Naive thymus-derived CD4-positive, alpha-beta T cell (primary cell): ENCODE data around the gene ANKRD1. TPM values are rescaled to one million over a fixed set of nuclear protein-coding genes. Genes with fewer than 3 reads are reported as not detected.
"Not testable (repeated sequence)": the region's sequence is repeated elsewhere in the genome, so short reads cannot be mapped to it uniquely, and the experiment has no call there.

ENCODE experiments used
- ATAC-seq: fragments of 150-1000 bp; cut with Tn5 transposase; 2 replicates; pipeline ENCODE4 v1.10.0; 2021; ENCODE audit warnings: mild to moderate bottlenecking, moderate library complexity
- CTCF ChIA-PET: fragments of 350-600 bp; sonication (Branson Sonifier 250); formaldehyde crosslinking; loops from one replicate; lab custom pipeline; 2021; ENCODE audit warnings: antibody characterized with exemption; lab: Charles Lee
- POLR2A ChIA-PET: fragments of 350-600 bp; sonication (Branson Sonifier 250); formaldehyde crosslinking; loops from one replicate; lab custom pipeline; 2021; ENCODE audit warnings: antibody characterized with exemption, inconsistent platforms; lab: Charles Lee
- DNase-seq, 9 donors: peaks; one replicate each; pipeline versions ENCODE4 v3.0.0 to v3.0.0-alpha.2; 2020 to 2022; ENCODE audit warnings: mixed read lengths in 1 of 9
- H3K27ac ChIP-seq: one replicate; pipeline ENCODE4 v1.7.0; 2013; ENCODE audit warnings: mild to moderate bottlenecking, low read depth, low read length, moderate library complexity
- H3K27me3 ChIP-seq, 2 donors: one replicate each; pipeline ENCODE4 v1.7.0; 2013; ENCODE audit warnings: low read length in 2 of 2, mild to moderate bottlenecking in 2 of 2, moderate library complexity in 2 of 2; ENCODE audit not compliant: control insufficient read depth in 2 of 2, insufficient read depth in 2 of 2
- H3K36me3 ChIP-seq, 3 experiments: 1 replicate in 2 of 3; 2 replicates in 1 of 3; pipeline ENCODE4 v1.7.0; 2013; ENCODE audit warnings: low read length in 3 of 3, mild to moderate bottlenecking in 3 of 3, moderate library complexity in 1 of 3; ENCODE audit not compliant: insufficient read depth in 3 of 3, control insufficient read depth in 2 of 3
- H3K4me1 ChIP-seq, 2 donors: one replicate each; pipeline ENCODE4 v1.7.0; 2013; ENCODE audit warnings: low read length in 2 of 2, mild to moderate bottlenecking in 2 of 2, moderate library complexity in 1 of 2; ENCODE audit not compliant: control insufficient read depth in 2 of 2, insufficient read depth in 2 of 2
- H3K4me3 ChIP-seq: 2 replicates; pipeline ENCODE4 v1.7.0; 2013; ENCODE audit warnings: mild to moderate bottlenecking, low read length
- H3K9me3 ChIP-seq, 3 experiments: 1 replicate in 2 of 3; 2 replicates in 1 of 3; pipeline ENCODE4 v1.7.0; 2013; ENCODE audit warnings: low read length in 3 of 3; ENCODE audit not compliant: control insufficient read depth in 2 of 3
- H3K27ac Mint-ChIP-seq, 9 donors: one replicate each; pipeline ENCODE4 v1.8.0; 2020 to 2022; ENCODE audit warnings: mixed read lengths in 9 of 9, mild to moderate bottlenecking in 8 of 9, moderate library complexity in 5 of 9, inconsistent platforms in 2 of 9
- H3K27me3 Mint-ChIP-seq, 5 donors: one replicate each; pipeline ENCODE4 v1.8.0; 2021 to 2022; ENCODE audit warnings: mixed read lengths in 5 of 5, mild to moderate bottlenecking in 1 of 5
- H3K36me3 Mint-ChIP-seq, 5 donors: one replicate each; pipeline ENCODE4 v1.8.0; 2020 to 2022; ENCODE audit warnings: mixed read lengths in 5 of 5, mild to moderate bottlenecking in 3 of 5, inconsistent platforms in 1 of 5
- H3K4me1 Mint-ChIP-seq, 7 donors: one replicate each; pipeline ENCODE4 v1.8.0; 2020 to 2022; ENCODE audit warnings: mixed read lengths in 7 of 7, mild to moderate bottlenecking in 3 of 7, inconsistent platforms in 1 of 7
- H3K4me3 Mint-ChIP-seq, 10 donors: one replicate each; pipeline ENCODE4 v1.8.0; 2020 to 2022; ENCODE audit warnings: mild to moderate bottlenecking in 10 of 10, mixed read lengths in 10 of 10, moderate library complexity in 6 of 10, inconsistent platforms in 2 of 10
- H3K9me3 Mint-ChIP-seq, 11 donors: one replicate each; pipeline ENCODE4 v1.8.0; 2020 to 2022; ENCODE audit warnings: mixed read lengths in 11 of 11, mild to moderate bottlenecking in 4 of 11, inconsistent platforms in 1 of 11, moderate library complexity in 1 of 11
- intact Hi-C, 2 donors: fragments of 100-400 bp; cut with micrococcal nuclease; formaldehyde crosslinking; loops; one replicate each; pipeline ENCODE4 v1.15.1; 2023
- polyA plus RNA-seq, 2 donors: library from polyadenylated mRNA; unstranded; fragments of 300-500 nt; fragmentation: Illumina TruSeq; gene quantifications; one replicate each; pipeline ENCODE4 v1.2.3, GENCODE V29; 2021
- total RNA-seq, 6 experiments: library from RNA in 5 of 6; stranded (reverse) in 5 of 6; gene quantifications; 1 replicate in 5 of 6; 2 replicates in 1 of 6; pipeline ENCODE4 v1.2.3 and lab custom pipeline; 2021 to 2026

ANKRD1 gene
- total and polyA plus RNA-seq, 7 experiments from 2014 or later = not detected

- peak overlapping the region in 4 of 10 donors; percentile 5 to 27 (median 16) for H3K4me3 Mint-ChIP-seq
- ATAC-seq = peak; percentile 54
- H3K27ac Mint-ChIP-seq = peak overlapping the region; percentile 29 to 77 (median 63)
Measured at GRCh38 chr10:90947030-90947960, 26.4 kb upstream of the ANKRD1 start.

DNA sequence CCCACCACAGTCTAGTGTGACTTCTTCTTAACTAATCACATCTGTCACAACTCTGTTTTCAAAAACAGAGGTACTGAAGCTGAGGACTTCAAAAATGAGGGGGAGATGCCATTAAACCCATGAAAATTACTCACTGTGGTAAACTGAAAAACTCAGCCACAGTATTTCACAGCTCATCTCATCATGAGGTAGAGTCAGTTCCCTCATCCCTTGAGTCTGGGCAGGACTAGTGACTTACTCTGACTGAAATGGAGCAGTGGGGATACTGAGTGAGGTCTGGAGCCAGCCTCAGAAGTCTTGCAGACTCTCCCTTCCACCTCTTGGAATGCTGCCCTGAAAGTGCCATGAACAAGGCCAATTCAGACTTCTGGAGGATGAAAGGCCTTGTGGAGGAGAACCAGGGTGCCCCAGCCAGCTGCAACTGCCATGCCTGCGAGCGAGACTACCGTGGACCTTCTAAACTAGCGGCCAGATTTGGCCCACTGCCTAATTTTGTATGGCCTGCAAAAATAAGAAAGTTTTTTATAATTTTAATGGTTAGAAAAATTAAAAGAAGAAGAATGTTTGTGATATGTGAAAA lies 24.7 kb upstream of the ANKRD1 start:
- Histone ChIP-seq H3K27ac (no peak overlapping the region), H3K27me3 (no peaks in the 10 kb centered on the region), H3K4me3 (no peak overlapping the region), H3K4me1 (peaks cover 0 to 15% of the 10 kb centered on the region in 2 donors), H3K9me3 (no peaks in the 10 kb centered on the region), H3K36me3 (no peaks in the 10 kb centered on the region)
- DNase-seq (no peak), ATAC-seq (no peak)
- CTCF ChIA-PET = no interaction called here
- Mint-ChIP-seq H3K9me3 (peaks cover 0 to 11% (median 0%) of the 10 kb centered on the region in 11 donors), H3K4me3 (no peak overlapping the region), H3K27me3 (no peaks in the 10 kb centered on the region), H3K4me1 (peaks cover 7 to 22% (median 11%) of the 10 kb centered on the region in 7 donors), H3K36me3 (peaks cover 0 to 17% (median 0%) of the 10 kb centered on the region in 5 donors), H3K27ac (no peak overlapping the region)
- POLR2A ChIA-PET = no interaction called here
- intact Hi-C loops = no loop called here

More at GRCh38 chr10:90947030-90947960, 26.4 kb upstream of the ANKRD1 start:
- CTCF ChIA-PET = interaction anchor here (0.9 kb wide), 1 partner anchor 59 kb away, joined by 3 read pairs; no protein-coding TSS in a partner anchor
- DNase-seq = peak in 4 of 9 donors; percentile 8 to 18 (median 14)
- Histone ChIP-seq H3K9me3 (no peaks in the 10 kb centered on the region), H3K4me3 (no peak overlapping the region), H3K27me3 (no peaks in the 10 kb centered on the region), H3K36me3 (no peaks in the 10 kb centered on the region), H3K27ac (no peak overlapping the region), H3K4me1 (peaks cover 0 to 15% of the 10 kb centered on the region in 2 donors)
- Mint-ChIP-seq H3K27me3 (peaks cover 0 to under 1% (median 0%) of the 10 kb centered on the region in 5 donors), H3K36me3 (peaks cover 0 to 20% (median 0%) of the 10 kb centered on the region in 5 donors), H3K9me3 (peaks cover 0 to 16% (median 0%) of the 10 kb centered on the region in 11 donors), H3K4me1 (peaks cover 7 to 22% (median 11%) of the 10 kb centered on the region in 7 donors)
- POLR2A ChIA-PET = no interaction called here
- intact Hi-C loops = no loop called here

DNA sequence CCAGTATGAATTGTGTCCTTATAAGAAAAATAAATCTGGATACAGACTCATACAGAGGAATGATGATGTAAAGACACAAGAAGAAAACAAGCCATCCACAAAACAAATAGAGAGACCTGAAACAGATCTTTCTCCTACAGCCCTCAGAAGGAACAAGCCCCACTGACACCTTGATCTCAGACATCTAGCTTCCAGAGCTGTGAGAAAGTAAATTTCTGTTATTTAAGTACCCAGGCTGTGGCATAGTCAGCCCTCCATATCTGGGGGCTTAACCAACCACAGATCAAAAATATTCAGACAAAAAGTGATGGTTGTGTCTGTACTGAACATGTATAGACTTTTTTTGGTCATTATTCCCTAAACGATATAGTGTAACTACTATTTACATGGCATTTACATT lies 23.9 kb upstream of the ANKRD1 start:
- no peak for ATAC-seq
- Histone ChIP-seq H3K9me3 (no peaks in the 10 kb centered on the region), H3K27ac (no peak overlapping the region), H3K36me3 (no peaks in the 10 kb centered on the region), H3K4me1 (peaks cover 0 to 15% of the 10 kb centered on the region in 2 donors), H3K4me3 (no peak overlapping the region), H3K27me3 (no peaks in the 10 kb centered on the region)
- no peak for DNase-seq
- H3K9me3 Mint-ChIP-seq = peaks cover 0 to 6% (median 0%) of the 10 kb centered on the region in 11 donors
- H3K36me3 Mint-ChIP-seq = peaks cover 0 to 14% (median 0%) of the 10 kb centered on the region in 5 donors
- POLR2A ChIA-PET = no interaction called here
- H3K4me1 Mint-ChIP-seq = peaks cover 7 to 22% (median 11%) of the 10 kb centered on the region in 7 donors
- no peak overlapping the region for H3K4me3 Mint-ChIP-seq
- no peaks in the 10 kb centered on the region for H3K27me3 Mint-ChIP-seq
- H3K27ac Mint-ChIP-seq = no peak overlapping the region
- CTCF ChIA-PET = no interaction called here
- intact Hi-C loops = no loop called here

- intact Hi-C loops, H3K4me3 Mint-ChIP-seq, ATAC-seq, H3K9me3 ChIP-seq, H3K9me3 Mint-ChIP-seq, CTCF ChIA-PET, DNase-seq, H3K27me3 ChIP-seq, H3K36me3 Mint-ChIP-seq, H3K27me3 Mint-ChIP-seq, H3K36me3 ChIP-seq, H3K4me3 ChIP-seq, H3K27ac ChIP-seq: not testable (repeated sequence)
- Mint-ChIP-seq H3K4me1 (peaks cover 7 to 19% (median 11%) of the 10 kb centered on the region in 7 donors), H3K27ac (peak overlapping the region in 1 of 9 donors; percentile 29)
- H3K4me1 ChIP-seq = peaks cover 0 to 15% of the 10 kb centered on the region in 2 donors
- POLR2A ChIA-PET = interaction anchor here (0.6 kb wide), 1 partner anchor 1533 kb away, joined by 4 read pairs; no protein-coding TSS in a partner anchor
Measured at GRCh38 chr10:90942980-90943379, 22.1 kb upstream of the ANKRD1 start.

DNA sequence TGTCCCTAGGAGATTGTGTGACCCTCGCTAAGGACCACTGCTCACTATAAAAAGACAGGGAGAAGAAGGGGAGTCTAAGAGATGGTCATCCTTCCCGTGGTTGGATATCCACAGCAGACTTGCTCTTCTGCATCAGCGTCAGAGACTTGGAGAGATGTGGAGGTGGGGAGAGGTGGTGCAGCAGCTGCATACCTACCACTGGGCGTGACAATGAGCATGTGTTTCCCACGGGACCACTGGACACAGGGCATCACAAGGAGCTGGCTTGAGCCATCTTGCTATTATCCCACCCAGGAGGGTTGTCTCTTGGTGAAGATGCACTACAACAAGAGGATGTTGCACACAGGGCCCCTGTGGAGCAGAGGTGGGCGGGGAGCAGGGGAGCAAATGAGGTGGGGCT lies 18.8 kb upstream of the ANKRD1 start:
- no peaks in the 10 kb centered on the region for H3K9me3 ChIP-seq
- no peaks in the 10 kb centered on the region for H3K27me3 ChIP-seq
- Mint-ChIP-seq H3K4me1 (peaks cover 0 to 11% (median 0%) of the 10 kb centered on the region in 7 donors), H3K27me3 (peaks cover 0 to 9% (median 0%) of the 10 kb centered on the region in 5 donors), H3K9me3 (peaks cover 0 to 1% (median 0%) of the 10 kb centered on the region in 11 donors), H3K27ac (no peak overlapping the region), H3K4me3 (no peak overlapping the region), H3K36me3 (no peaks in the 10 kb centered on the region)
- POLR2A ChIA-PET = no interaction called here
- H3K27ac ChIP-seq = no peak overlapping the region
- no peak overlapping the region for H3K4me3 ChIP-seq
- DNase-seq (no peak), ATAC-seq (no peak)
- no peaks in the 10 kb centered on the region for H3K4me1 ChIP-seq
- intact Hi-C loops = no loop called here
- H3K36me3 ChIP-seq = no peaks in the 10 kb centered on the region
- CTCF ChIA-PET = no interaction called here

DNA sequence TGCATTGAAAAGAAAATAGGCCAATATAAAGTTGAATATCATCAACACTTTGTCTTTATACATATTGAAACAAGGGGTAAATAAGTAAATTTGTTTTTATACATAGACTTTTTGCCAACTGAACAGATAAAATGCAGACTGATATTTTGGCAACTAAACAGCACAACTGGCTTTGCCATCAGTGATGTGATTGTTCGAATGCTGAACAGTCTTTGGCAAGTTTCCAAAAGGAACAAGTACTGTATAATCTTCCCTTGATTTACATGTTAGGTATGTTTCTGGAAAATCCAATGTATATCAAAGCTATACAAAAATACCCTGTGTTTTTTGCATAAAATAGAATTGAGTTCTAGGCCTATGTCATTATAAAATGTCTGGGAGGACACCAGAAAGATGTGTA lies 18.2 kb upstream of the ANKRD1 start:
- no peaks in the 10 kb centered on the region for H3K9me3 ChIP-seq
- ChIA-PET CTCF (no interaction called here), POLR2A (no interaction called here)
- no peak overlapping the region for H3K4me3 Mint-ChIP-seq
- ATAC-seq = no peak
- no peaks in the 10 kb centered on the region for H3K36me3 Mint-ChIP-seq
- no peaks in the 10 kb centered on the region for H3K4me1 ChIP-seq
- no peak overlapping the region for H3K27ac Mint-ChIP-seq
- H3K27ac ChIP-seq = no peak overlapping the region
- peaks cover 0 to 11% (median 0%) of the 10 kb centered on the region in 7 donors for H3K4me1 Mint-ChIP-seq
- H3K9me3 Mint-ChIP-seq = peaks cover 0 to 1% (median 0%) of the 10 kb centered on the region in 11 donors
- no peaks in the 10 kb centered on the region for H3K36me3 ChIP-seq
- DNase-seq = no peak
- no peaks in the 10 kb centered on the region for H3K27me3 ChIP-seq
- H3K4me3 ChIP-seq = no peak overlapping the region
- peaks cover 0 to 9% (median 0%) of the 10 kb centered on the region in 5 donors for H3K27me3 Mint-ChIP-seq
- intact Hi-C loops = no loop called here
